GM12872 (cell line): Measurements from ENCODE around the gene RABL2A.
"Not testable (repeated sequence)": the region's sequence is repeated elsewhere in the genome, so short reads cannot be mapped to it uniquely, and the experiment has no call there.

Experiments used
- TF ChIP-seq, protein P1 (sequence below): IDR thresholded peaks from 3 replicates; pipeline ENCODE4 v1.5.1; 2011; ENCODE audit warnings: low read depth, mild to moderate bottlenecking, low read length, moderate library complexity; ENCODE audit not compliant: insufficient read depth

Gene RABL2A

DNA sequence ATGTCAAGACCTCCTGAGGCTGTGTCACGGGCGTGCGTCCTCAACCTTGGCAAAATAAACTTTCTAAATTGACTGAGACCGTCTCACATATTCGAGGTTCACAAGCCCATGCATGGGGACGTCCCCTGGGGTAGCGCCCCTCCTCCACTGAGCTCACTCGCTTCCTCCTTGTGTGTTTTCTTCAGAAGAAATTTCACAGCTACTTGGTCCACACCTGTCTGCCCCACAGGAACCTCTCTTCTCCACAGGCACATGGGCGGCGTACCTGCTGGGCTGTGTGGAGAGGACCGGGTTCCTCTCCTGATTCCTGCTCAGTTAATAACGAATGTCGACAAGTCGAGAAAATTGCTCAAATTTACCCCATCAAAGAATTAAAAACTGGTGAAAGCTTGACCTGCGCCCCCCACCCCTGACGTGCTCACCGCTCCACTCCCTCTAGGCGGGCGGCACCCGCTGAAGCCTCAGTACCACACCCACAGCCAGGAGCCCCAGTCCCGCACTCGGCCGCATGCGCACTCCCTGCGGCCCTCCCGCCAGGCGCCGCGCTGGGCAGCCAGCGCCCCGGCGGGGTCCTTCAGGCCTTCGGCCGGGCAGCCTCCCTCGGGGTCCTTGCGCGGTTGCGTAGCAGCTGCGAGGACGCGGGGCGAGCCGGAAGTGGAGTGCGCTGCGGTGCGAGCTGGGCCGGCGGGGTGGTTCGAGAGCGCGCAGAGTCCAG, at the start of gene RABL2A:
Gene RABL2A, plus strand, starts transcription at position 651 of the 715 bp plus-strand sequence. CDS start 1,341 bp downstream, outside the sequence.
- TF ChIP-seq, protein P1, sequence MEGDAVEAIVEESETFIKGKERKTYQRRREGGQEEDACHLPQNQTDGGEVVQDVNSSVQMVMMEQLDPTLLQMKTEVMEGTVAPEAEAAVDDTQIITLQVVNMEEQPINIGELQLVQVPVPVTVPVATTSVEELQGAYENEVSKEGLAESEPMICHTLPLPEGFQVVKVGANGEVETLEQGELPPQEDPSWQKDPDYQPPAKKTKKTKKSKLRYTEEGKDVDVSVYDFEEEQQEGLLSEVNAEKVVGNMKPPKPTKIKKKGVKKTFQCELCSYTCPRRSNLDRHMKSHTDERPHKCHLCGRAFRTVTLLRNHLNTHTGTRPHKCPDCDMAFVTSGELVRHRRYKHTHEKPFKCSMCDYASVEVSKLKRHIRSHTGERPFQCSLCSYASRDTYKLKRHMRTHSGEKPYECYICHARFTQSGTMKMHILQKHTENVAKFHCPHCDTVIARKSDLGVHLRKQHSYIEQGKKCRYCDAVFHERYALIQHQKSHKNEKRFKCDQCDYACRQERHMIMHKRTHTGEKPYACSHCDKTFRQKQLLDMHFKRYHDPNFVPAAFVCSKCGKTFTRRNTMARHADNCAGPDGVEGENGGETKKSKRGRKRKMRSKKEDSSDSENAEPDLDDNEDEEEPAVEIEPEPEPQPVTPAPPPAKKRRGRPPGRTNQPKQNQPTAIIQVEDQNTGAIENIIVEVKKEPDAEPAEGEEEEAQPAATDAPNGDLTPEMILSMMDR: not testable (repeated sequence)

DNA sequence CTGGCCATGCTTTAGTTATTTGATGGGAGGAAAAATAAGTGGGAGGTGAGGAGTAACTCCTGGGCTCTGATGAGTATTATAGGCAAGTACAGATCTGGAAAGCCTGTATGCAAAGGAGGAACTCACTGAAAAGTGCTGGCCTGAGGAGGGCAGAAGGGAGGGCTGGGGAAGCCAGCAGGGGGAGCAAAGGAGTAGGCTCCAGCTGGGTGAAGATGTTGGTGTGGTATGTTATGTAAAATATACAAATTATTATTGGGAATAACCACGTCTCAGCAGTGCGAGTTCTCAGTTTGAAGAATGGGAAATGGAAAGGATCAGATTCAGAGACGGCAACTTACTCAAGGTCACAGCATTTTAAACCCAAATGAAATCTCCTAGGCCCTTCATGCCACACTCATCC, 39.9 kb upstream of the RABL2A start:
- TF ChIP-seq, protein P1: peak; percentile 58

DNA sequence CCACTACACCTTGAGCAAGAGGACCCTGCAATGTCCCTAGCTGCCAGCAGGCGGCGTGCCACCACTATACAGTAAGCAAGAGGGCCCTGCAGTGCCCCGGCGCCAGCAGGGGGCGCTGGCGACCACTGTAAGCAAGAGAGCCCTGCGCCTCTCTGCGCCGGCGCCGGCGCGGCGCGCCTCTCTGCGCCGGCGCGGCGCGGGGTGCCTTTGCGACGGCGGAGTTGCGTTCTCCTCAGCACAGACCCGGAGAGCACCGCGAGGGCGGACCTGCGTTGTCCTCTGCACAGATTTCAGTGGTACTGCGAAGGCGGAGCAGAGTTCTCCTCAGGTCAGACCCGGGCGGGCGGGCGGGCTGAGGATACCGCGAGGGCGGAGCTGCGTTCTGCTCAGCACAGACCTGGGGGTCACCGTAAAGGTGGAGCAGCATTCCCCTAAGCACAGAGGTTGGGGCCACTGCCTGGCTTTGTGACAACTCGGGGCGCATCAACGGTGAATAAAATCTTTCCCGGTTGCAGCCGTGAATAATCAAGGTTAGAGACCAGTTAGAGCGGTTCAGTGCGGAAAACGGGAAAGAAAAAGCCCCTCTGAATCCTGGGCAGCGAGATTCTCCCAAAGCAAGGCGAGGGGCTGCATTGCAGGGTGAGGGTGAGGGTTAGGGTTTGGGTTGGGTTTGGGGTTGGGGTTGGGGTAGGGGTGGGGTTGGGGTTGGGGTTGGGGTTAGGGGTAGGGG, 24.9 kb upstream of the RABL2A start:
- TF ChIP-seq, protein P1: peak; percentile 56

GRCh38 chr2:113602869-113603466, 24.1 kb upstream of the RABL2A start:
- TF ChIP-seq, protein P1: no peak

DNA sequence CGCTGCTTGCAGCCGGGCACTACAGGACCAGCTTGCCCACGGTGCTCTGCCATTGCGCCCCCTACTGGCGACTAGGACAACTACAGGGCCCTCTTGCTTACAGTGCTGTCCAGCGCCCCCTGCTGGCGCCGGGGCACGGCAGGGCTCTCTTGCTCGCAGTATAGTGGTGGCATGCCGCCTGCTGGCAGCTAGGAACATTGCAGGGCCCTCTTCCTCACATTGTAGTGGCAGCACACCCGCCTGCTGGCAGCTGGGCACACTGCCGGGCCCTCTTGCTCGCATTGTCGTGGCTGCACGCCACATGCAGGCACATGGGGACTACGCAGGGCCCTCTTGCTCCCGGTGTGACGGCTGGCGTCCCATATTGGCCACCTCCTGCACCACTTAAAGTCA, 23.0 kb upstream of the RABL2A start:
- TF ChIP-seq, protein P1: peak; percentile 97

- TF ChIP-seq, protein P1: no peak
Observed at GRCh38 chr2:113672326-113672932, 45.4 kb downstream of the RABL2A start.

- TF ChIP-seq, protein P1: no peak
Observed at GRCh38 chr2:113675875-113676274, 48.8 kb downstream of the RABL2A start.
